ENCODE measurements around the gene DPP6. TPM values are rescaled to one million over a fixed set of nuclear protein-coding genes. Genes with fewer than 3 reads are reported as not detected.

DPP6 gene
- polyA plus RNA-seq, 1 donor (not counting 4 experiments of a cell fraction or from before 2014, with no cell fraction given): not detected

GRCh38 chr7:154720016-154720415, 667.8 kb downstream of the DPP6 start:
- H4K20me1 ChIP-seq (ENCODE audit: control insufficient read depth, extremely low read depth, insufficient read depth, low read length): no peaks in the 10 kb centered on the region
- FAIRE-seq (no peak), DNase-seq (ENCODE audit: low read depth, low spot score) (no peak)
- H3K4me2 ChIP-seq (ENCODE audit: control insufficient read depth, extremely low read depth, insufficient read depth, low read depth, low read length): no peak overlapping the region
- no peaks in the 10 kb centered on the region for H3K36me3 ChIP-seq (ENCODE audit: control insufficient read depth in 2 of 2, extremely low read depth in 1 of 2, insufficient read depth in 2 of 2, low read length in 2 of 2)
- no peaks in the 10 kb centered on the region for H3K9me1 ChIP-seq (ENCODE audit: control insufficient read depth, extremely low read depth, insufficient read depth, low read length)
- no peak overlapping the region for H2AFZ ChIP-seq (ENCODE audit: control insufficient read depth, low read length)
- H3K27ac ChIP-seq (ENCODE audit: control insufficient read depth, insufficient read depth, low read length): no peak overlapping the region
- no peaks in the 10 kb centered on the region for H3K4me1 ChIP-seq (ENCODE audit: control insufficient read depth, extremely low read depth, insufficient read depth, low read length)
- no peaks in the 10 kb centered on the region for H3K27me3 ChIP-seq (ENCODE audit: control insufficient read depth, extremely low read depth, insufficient read depth, low read length)
- dilution Hi-C loops (cut with MboI; ENCODE audit: extremely low pct_ligation_motif_present, low sequenced_read_pairs): no loop called here
- H3K9me3 ChIP-seq (ENCODE audit: control insufficient read depth, low read depth, low read length): peaks cover 5% of the 10 kb centered on the region
- H3K9ac ChIP-seq (ENCODE audit: control insufficient read depth, extremely low read depth, insufficient read depth, low read length): no peak overlapping the region
- no peak overlapping the region for H3K4me3 ChIP-seq (ENCODE audit: control insufficient read depth in 2 of 3, extremely low read depth in 1 of 3, insufficient read depth in 2 of 3, low read depth in 1 of 3, low read length in 3 of 3)
- no peaks in the 10 kb centered on the region for H3K79me2 ChIP-seq (ENCODE audit: control insufficient read depth, insufficient read depth, low read length)
- TF ChIP-seq CTCF (optimal IDR thresholded peaks at IDR 0.05 in 1 of 3, IDR thresholded peaks at IDR 0.05 in 1 of 3, conservative IDR thresholded peaks at IDR 0.05 in 1 of 3; ENCODE audit: extremely low read depth in 1 of 3, insufficient read depth in 2 of 3, low read length in 3 of 3): no peak
- no peak for TF ChIP-seq EZH2 (IDR thresholded peaks at IDR 0.05; ENCODE audit: low read length)

DNA sequence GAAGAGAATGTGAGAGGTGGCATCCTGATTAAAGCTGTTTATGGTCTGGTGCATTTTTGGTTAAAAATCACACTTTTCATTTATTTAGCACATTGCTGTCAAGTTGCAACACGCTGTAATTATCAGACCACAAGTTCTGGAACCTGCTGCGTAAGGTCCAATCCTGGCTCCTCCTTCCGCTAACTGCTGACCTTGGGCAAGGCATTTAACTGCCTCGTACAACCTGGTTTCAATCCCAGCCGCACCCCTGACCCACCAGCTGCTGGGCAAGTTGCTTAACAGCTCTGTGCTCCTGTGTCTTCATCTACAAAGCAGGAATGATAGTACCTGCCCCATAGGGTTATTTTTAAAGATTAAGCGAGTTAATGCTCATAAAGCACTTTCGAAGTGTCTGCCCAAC, 668.9 kb downstream of the DPP6 start:
- Histone ChIP-seq H3K4me1 (ENCODE audit: control insufficient read depth, extremely low read depth, insufficient read depth, low read length) (no peaks in the 10 kb centered on the region), H3K4me3 (ENCODE audit: control insufficient read depth in 2 of 3, extremely low read depth in 1 of 3, insufficient read depth in 2 of 3, low read depth in 1 of 3, low read length in 3 of 3) (no peak overlapping the region), H3K36me3 (ENCODE audit: control insufficient read depth in 2 of 2, extremely low read depth in 1 of 2, insufficient read depth in 2 of 2, low read length in 2 of 2) (no peaks in the 10 kb centered on the region), H3K9me1 (ENCODE audit: control insufficient read depth, extremely low read depth, insufficient read depth, low read length) (no peaks in the 10 kb centered on the region), H3K79me2 (ENCODE audit: control insufficient read depth, insufficient read depth, low read length) (no peaks in the 10 kb centered on the region), H3K9me3 (ENCODE audit: control insufficient read depth, low read depth, low read length) (peaks cover 5% of the 10 kb centered on the region), H4K20me1 (ENCODE audit: control insufficient read depth, extremely low read depth, insufficient read depth, low read length) (no peaks in the 10 kb centered on the region), H3K9ac (ENCODE audit: control insufficient read depth, extremely low read depth, insufficient read depth, low read length) (no peak overlapping the region), H3K27ac (ENCODE audit: control insufficient read depth, insufficient read depth, low read length) (no peak overlapping the region), H3K27me3 (ENCODE audit: control insufficient read depth, extremely low read depth, insufficient read depth, low read length) (no peaks in the 10 kb centered on the region), H3K4me2 (ENCODE audit: control insufficient read depth, extremely low read depth, insufficient read depth, low read depth, low read length) (no peak overlapping the region), H2AFZ (ENCODE audit: control insufficient read depth, low read length) (no peak overlapping the region)
- DNase-seq (ENCODE audit: low read depth, low spot score): no peak
- dilution Hi-C loops (cut with MboI; ENCODE audit: extremely low pct_ligation_motif_present, low sequenced_read_pairs): no loop called here
- TF ChIP-seq CTCF (optimal IDR thresholded peaks at IDR 0.05 in 1 of 3, IDR thresholded peaks at IDR 0.05 in 1 of 3, conservative IDR thresholded peaks at IDR 0.05 in 1 of 3; ENCODE audit: extremely low read depth in 1 of 3, insufficient read depth in 2 of 3, low read length in 3 of 3): no peak
- no peak for TF ChIP-seq EZH2 (IDR thresholded peaks at IDR 0.05; ENCODE audit: low read length)
- no peak for FAIRE-seq

Data from keratinocyte (primary cell).